Astrocyte (in vitro differentiated cells and primary cell): ENCODE results near the gene CPT1A.

Experiments used
- CTCF ChIP-seq: IDR thresholded peaks from 2 replicates; pipeline ENCODE4 v1.5.1; 2011; ENCODE audit warnings: low read depth, mild to moderate bottlenecking, inconsistent platforms, low read length, moderate library complexity; ENCODE audit not compliant: insufficient read depth
- EZH2 ChIP-seq: IDR thresholded peaks from 2 replicates; pipeline ENCODE4 v1.6.1; 2012; ENCODE audit warnings: mild to moderate bottlenecking, low read length, inconsistent platforms; ENCODE audit not compliant: insufficient read depth

GRCh38 chr11:68735125-68735524, 106.6 kb downstream of the CPT1A start:
- TF ChIP-seq CTCF: no peak
- no peak for TF ChIP-seq EZH2
